Ectodermal cell (in vitro differentiated cells): ENCODE results near the gene MAP7D3.

ENCODE experiments used
- H3K27ac ChIP-seq: 2 replicates; pipeline ENCODE4 v1.7.0; 2013; ENCODE audit warnings: mild to moderate bottlenecking, low read depth, low read length; ENCODE audit not compliant: insufficient read depth, poor library complexity, severe bottlenecking
- H3K27me3 ChIP-seq: 2 replicates; pipeline ENCODE4 v1.7.0; 2013; ENCODE audit warnings: mild to moderate bottlenecking, low read length; ENCODE audit not compliant: insufficient read depth, control insufficient read depth, poor library complexity, severe bottlenecking
- H3K36me3 ChIP-seq: one replicate; pipeline ENCODE4 v1.7.0; 2013; ENCODE audit warnings: low read length; ENCODE audit not compliant: control insufficient read depth, insufficient read depth
- H3K4me1 ChIP-seq: one replicate; pipeline ENCODE4 v1.7.0; 2013; ENCODE audit warnings: low read length; ENCODE audit not compliant: control insufficient read depth, insufficient read depth
- H3K4me3 ChIP-seq: 2 replicates; pipeline ENCODE4 v1.7.0; 2013; ENCODE audit warnings: low read depth, low read length, control low read depth; ENCODE audit not compliant: insufficient read depth
- H3K9me3 ChIP-seq: 2 replicates; pipeline ENCODE4 v1.7.0; 2013; ENCODE audit warnings: mild to moderate bottlenecking, low read length, moderate library complexity; ENCODE audit not compliant: control insufficient read depth
- WGBS, 2 experiments: methylation state at CpG; one replicate each; pipeline ENCODE4 v1.1.7; 2013; ENCODE audit warnings: missing lambda C conversion rate in 2 of 2; 5-methylcytosine and 5-hydroxymethylcytosine counted together

MAP7D3 gene

DNA sequence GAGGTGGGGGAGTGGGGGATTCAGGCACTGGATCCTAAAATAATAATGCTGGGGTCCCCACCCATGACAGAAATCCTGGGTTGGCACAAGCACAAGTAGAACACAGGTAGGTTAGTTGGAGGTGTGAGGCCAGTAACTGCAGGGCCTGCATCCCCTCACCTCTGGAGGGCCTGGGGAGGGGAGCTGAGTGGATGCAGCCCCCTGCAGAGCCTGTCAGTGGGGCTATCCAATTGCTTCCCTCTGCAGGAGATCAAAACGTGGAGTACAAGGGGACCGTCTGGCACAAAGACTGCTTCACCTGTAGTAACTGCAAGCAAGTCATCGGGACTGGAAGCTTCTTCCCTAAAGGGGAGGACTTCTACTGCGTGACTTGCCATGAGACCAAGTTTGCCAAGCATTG, 43.7 kb downstream of the MAP7D3 start:
- Histone ChIP-seq H3K27me3 (no peaks in the 10 kb centered on the region), H3K9me3 (no peaks in the 10 kb centered on the region), H3K36me3 (no peaks in the 10 kb centered on the region), H3K4me1 (peaks cover 2% of the 10 kb centered on the region), H3K4me3 (no peak overlapping the region), H3K27ac (no peak overlapping the region)
- 77 to 78% methylated on average over 4 of the region's 4 CpGs for WGBS, 2 experiments

GRCh38 chrX:136206916-136207315, 44.3 kb downstream of the MAP7D3 start:
- Histone ChIP-seq H3K27ac (no peak overlapping the region), H3K4me3 (no peak overlapping the region), H3K9me3 (no peaks in the 10 kb centered on the region), H3K27me3 (no peaks in the 10 kb centered on the region), H3K4me1 (no peaks in the 10 kb centered on the region), H3K36me3 (no peaks in the 10 kb centered on the region)
- WGBS, 2 experiments = 94 to 96% methylated on average over 3 to 5 of the region's 6 CpGs

DNA sequence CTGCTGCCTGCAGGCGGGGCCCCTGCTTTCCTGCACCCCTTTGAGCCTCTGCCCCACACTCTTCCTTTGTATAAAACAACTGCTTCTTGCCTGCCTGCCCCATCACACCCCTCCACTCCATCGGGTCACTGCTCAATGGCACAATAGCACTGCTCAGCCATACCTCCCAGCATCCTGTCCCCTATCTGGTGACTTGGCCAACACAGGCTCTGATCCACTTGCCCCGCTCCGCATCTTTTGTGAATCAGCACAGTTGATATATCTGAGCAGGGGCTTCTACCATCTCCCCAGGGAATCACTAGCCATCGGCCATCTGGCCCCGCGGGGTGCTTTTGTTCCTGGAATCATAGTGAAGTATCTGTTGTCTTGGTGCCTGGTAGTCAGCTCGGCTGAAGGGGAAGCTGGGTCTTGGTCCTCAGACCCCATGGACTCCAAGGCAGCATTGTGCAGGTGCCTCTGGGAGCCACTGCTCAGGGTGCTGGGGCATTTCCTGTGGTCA, 45.3 kb downstream of the MAP7D3 start:
- Histone ChIP-seq H3K36me3 (no peaks in the 10 kb centered on the region), H3K27me3 (no peaks in the 10 kb centered on the region), H3K4me3 (no peak overlapping the region), H3K9me3 (no peaks in the 10 kb centered on the region), H3K4me1 (no peaks in the 10 kb centered on the region), H3K27ac (no peak overlapping the region)
- WGBS, 2 experiments = 56 to 62% methylated on average over 8 of the region's 8 CpGs

- H3K9me3 ChIP-seq = no peaks in the 10 kb centered on the region
- H3K4me3 ChIP-seq = no peak overlapping the region
- no peaks in the 10 kb centered on the region for H3K27me3 ChIP-seq
- no peak overlapping the region for H3K27ac ChIP-seq
- WGBS, 2 experiments = 67 to 85% methylated on average over 1 to 2 of the region's 2 CpGs
- no peaks in the 10 kb centered on the region for H3K36me3 ChIP-seq
- no peaks in the 10 kb centered on the region for H3K4me1 ChIP-seq
Measured at GRCh38 chrX:136204571-136204970, 46.6 kb downstream of the MAP7D3 start.

DNA sequence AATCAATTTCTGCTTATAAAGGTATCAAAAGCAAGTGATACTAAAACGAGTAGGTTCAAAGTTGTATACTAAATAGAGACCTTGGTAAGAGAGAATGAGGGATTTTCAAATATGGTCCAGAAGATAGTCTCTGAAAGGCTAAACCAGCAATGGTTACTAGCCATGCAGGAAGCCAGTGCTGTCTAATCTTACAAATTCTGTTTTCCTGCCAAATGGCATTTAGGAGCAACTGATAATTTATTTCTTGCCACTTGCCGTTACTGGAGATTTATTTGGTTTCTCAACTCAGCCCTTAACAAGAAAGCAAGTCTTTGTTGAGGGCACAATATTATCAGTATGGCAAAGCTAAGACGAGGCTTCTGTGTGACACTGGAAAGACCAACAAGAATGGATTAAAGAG, 47.2 kb downstream of the MAP7D3 start:
- no peak overlapping the region for H3K4me3 ChIP-seq
- no peaks in the 10 kb centered on the region for H3K9me3 ChIP-seq
- 91 to 92% methylated on average over 3 of the region's 3 CpGs for WGBS, 2 experiments
- no peak overlapping the region for H3K27ac ChIP-seq
- no peaks in the 10 kb centered on the region for H3K4me1 ChIP-seq
- no peaks in the 10 kb centered on the region for H3K27me3 ChIP-seq
- no peaks in the 10 kb centered on the region for H3K36me3 ChIP-seq

GRCh38 chrX:136203438-136203837, 47.8 kb downstream of the MAP7D3 start:
- no peak overlapping the region for H3K27ac ChIP-seq
- H3K4me3 ChIP-seq = no peak overlapping the region
- H3K4me1 ChIP-seq = no peaks in the 10 kb centered on the region
- H3K27me3 ChIP-seq = no peaks in the 10 kb centered on the region
- no peaks in the 10 kb centered on the region for H3K36me3 ChIP-seq
- H3K9me3 ChIP-seq = no peaks in the 10 kb centered on the region

GRCh38 chrX:136202889-136203288, 48.3 kb downstream of the MAP7D3 start:
- no peaks in the 10 kb centered on the region for H3K27me3 ChIP-seq
- no peak overlapping the region for H3K4me3 ChIP-seq
- H3K4me1 ChIP-seq = no peaks in the 10 kb centered on the region
- 83 to 100% methylated on average over 1 to 4 of the region's 5 CpGs for WGBS, 2 experiments
- no peak overlapping the region for H3K27ac ChIP-seq
- H3K9me3 ChIP-seq = no peaks in the 10 kb centered on the region
- H3K36me3 ChIP-seq = no peaks in the 10 kb centered on the region

GRCh38 chrX:136201601-136202000, 49.6 kb downstream of the MAP7D3 start:
- Histone ChIP-seq H3K4me3 (no peak overlapping the region), H3K27me3 (no peaks in the 10 kb centered on the region)
- 88 to 95% methylated on average over 4 to 5 of the region's 5 CpGs for WGBS, 2 experiments

DNA sequence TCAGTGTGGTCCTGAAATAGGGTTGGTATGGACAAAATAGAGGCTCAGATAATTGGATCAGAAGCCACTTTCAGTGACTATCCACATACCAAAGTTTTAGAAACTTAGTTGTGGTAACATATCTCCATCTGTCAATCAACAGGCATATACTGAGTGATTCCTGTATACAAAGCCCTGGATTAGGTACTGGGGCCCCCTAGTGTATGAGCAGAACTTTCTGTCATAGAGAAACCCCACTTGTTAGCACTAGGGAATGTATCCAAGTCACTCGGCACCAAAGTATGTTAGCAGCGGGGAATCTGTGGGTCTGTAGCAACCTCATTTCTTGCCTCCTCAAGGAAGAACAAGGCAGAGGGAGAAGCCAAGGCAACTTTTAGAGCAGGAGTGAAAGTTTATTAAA, 50.7 kb downstream of the MAP7D3 start:
- Histone ChIP-seq H3K27me3 (no peaks in the 10 kb centered on the region), H3K4me3 (no peak overlapping the region), H3K9me3 (no peaks in the 10 kb centered on the region), H3K36me3 (no peaks in the 10 kb centered on the region), H3K4me1 (no peaks in the 10 kb centered on the region), H3K27ac (no peak overlapping the region)
- WGBS, 2 experiments = 77 to 78% methylated on average over 2 of the region's 2 CpGs

More at GRCh38 chrX:136201601-136202000, 49.6 kb downstream of the MAP7D3 start:
- H3K36me3 ChIP-seq = no peaks in the 10 kb centered on the region
- no peaks in the 10 kb centered on the region for H3K9me3 ChIP-seq
- no peak overlapping the region for H3K27ac ChIP-seq
- H3K4me1 ChIP-seq = no peaks in the 10 kb centered on the region

DNA sequence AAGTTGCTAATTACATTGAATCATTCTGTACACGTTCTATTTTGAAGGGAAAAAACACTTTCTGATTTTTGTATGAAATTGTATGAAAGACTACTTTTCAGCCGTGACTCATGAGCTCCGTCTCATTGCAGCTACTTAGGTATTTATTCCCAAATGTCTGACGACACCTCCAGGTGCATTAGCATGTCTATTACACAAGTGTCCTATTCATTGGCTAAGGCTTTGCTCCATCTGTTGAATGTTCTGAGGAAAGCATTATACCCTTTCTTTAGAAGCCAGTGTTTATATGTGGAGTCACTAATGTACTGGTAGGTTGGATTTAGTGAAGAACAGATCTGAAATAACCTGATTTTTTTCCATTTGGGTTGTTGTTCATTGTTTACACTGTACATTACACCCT, 51.8 kb downstream of the MAP7D3 start:
- H3K27me3 ChIP-seq = no peaks in the 10 kb centered on the region
- no peaks in the 10 kb centered on the region for H3K9me3 ChIP-seq
- 59 to 75% methylated on average over 4 of the region's 4 CpGs for WGBS, 2 experiments
- no peak overlapping the region for H3K4me3 ChIP-seq
- H3K36me3 ChIP-seq = no peaks in the 10 kb centered on the region
- no peaks in the 10 kb centered on the region for H3K4me1 ChIP-seq
- H3K27ac ChIP-seq = no peak overlapping the region

DNA sequence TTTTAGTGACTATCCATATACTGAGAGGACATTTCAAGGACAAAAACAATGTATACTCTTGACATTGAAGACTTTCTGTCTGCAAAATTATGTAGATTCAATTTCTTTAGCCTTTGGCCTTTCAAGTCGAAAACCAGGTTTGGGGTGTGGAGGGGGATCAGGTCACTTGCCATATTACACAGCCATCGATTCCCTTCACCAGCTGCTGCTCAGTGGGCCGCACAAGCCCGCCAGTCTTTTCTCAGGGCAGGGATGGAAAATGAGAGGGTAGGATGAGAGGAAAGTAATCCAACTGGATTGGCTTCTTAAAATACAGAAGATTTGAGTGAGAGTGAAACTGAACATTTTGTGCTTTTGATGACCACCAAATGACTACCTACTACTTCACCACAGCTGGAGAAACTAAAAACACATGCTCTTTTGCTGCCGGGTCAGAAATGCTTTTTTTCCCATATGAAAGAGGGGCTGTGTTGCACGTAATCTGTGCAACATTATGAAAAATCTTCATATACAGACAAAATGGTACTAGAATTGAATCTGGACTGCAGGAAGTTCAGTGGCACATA, 52.4 kb downstream of the MAP7D3 start:
- no peak overlapping the region for H3K4me3 ChIP-seq
- no peaks in the 10 kb centered on the region for H3K9me3 ChIP-seq
- WGBS, 2 experiments = 78 to 82% methylated on average over 4 to 6 of the region's 6 CpGs
- no peaks in the 10 kb centered on the region for H3K4me1 ChIP-seq
- H3K36me3 ChIP-seq = no peaks in the 10 kb centered on the region
- no peak overlapping the region for H3K27ac ChIP-seq
- no peaks in the 10 kb centered on the region for H3K27me3 ChIP-seq
